Gastroesophageal sphincter (tissue), 4 donors: ENCODE results near the gene TTLL6. TPM values are rescaled to one million over a fixed set of nuclear protein-coding genes. Genes with fewer than 3 reads are reported as not detected.

Source experiments
- ATAC-seq: fragments of 150-250 bp; one replicate; pipeline ENCODE4 v1.9.1; 2016; ENCODE audit warnings: mild to moderate bottlenecking, moderate library complexity
- H3K27ac ChIP-seq, 4 donors: fragments of 200-600 bp; sonication (generic) in 3 of 4; 1 replicate in 3 of 4; 2 replicates in 1 of 4; pipeline ENCODE4 v1.5.1; 2016 to 2019
- H3K27me3 ChIP-seq: fragments of 200-600 bp; sonication (generic); one replicate; pipeline ENCODE4 v1.5.1; 2019
- H3K36me3 ChIP-seq, 2 donors: fragments of 200-600 bp; sonication (generic); one replicate each; pipeline ENCODE4 v1.5.1; 2019; ENCODE audit warnings: control low read depth in 1 of 2
- H3K4me1 ChIP-seq, 3 donors: fragments of 200-600 bp; sonication (generic); 1 replicate in 2 of 3; 2 replicates in 1 of 3; pipeline ENCODE4 v1.5.1; 2016 to 2019; ENCODE audit warnings: control low read depth in 2 of 3
- H3K4me3 ChIP-seq, 2 donors: fragments of 200-600 bp; sonication (generic); one replicate each; pipeline ENCODE4 v1.5.1; 2019; ENCODE audit warnings: mild to moderate bottlenecking in 1 of 2, moderate library complexity in 1 of 2
- H3K9me3 ChIP-seq, 3 donors: fragments of 200-600 bp; sonication (generic); one replicate each; pipeline ENCODE4 v1.5.1; 2017 to 2019; ENCODE audit warnings: control low read depth in 2 of 3
- CTCF ChIP-seq, 4 experiments: fragments of 200-600 bp in 2 of 4; fragments of 450-650 bp in 2 of 4; sonication (generic) in 1 of 4; IDR thresholded peaks; one replicate each; pipeline ENCODE4 v1.5.1; 2017 to 2019; ENCODE audit warnings: antibody characterized with exemption in 4 of 4, mild to moderate bottlenecking in 2 of 4, moderate library complexity in 2 of 4
- EP300 ChIP-seq: sonication (generic); formaldehyde crosslinking; IDR thresholded peaks from one replicate; pipeline ENCODE4 v1.6.1; 2017; ENCODE audit warnings: antibody characterized with exemption, mild to moderate bottlenecking
- POLR2A ChIP-seq, 2 donors: fragments of 450-650 bp; IDR thresholded peaks; one replicate each; pipeline ENCODE4 v1.6.1; 2017; ENCODE audit warnings: antibody characterized with exemption in 2 of 2, mild to moderate bottlenecking in 2 of 2, moderate library complexity in 1 of 2
- POLR2AphosphoS5 ChIP-seq: sonication (generic); formaldehyde crosslinking; IDR thresholded peaks from one replicate; pipeline ENCODE4 v1.6.1; 2017; ENCODE audit warnings: antibody characterized with exemption
- WGBS, 2 donors: methylation state at CpG; one replicate each; pipeline ENCODE4 v1.1.5; 2018; ENCODE audit warnings: low coverage in 1 of 2; 5-methylcytosine and 5-hydroxymethylcytosine counted together
- total RNA-seq, 4 donors: library from RNA; depleted of rRNA; stranded (reverse); fragments of >200 nt; gene quantifications; one replicate each; pipeline ENCODE4 v1.1.0, GENCODE V29; 2016

Gene TTLL6
- total RNA-seq, 4 donors from 2014 or later = not detected

- TF ChIP-seq POLR2A (IDR thresholded peaks at IDR 0.05) = no peak
- no peak for TF ChIP-seq EP300
- no peak for TF ChIP-seq CTCF (IDR thresholded peaks at IDR 0.05)
- no peak for TF ChIP-seq POLR2AphosphoS5
Measured at GRCh38 chr17:48756830-48757251, 60.2 kb downstream of the TTLL6 start.

GRCh38 chr17:48755356-48755755 is 61.7 kb downstream of the TTLL6 start:
- Histone ChIP-seq H3K9me3 (no peaks in the 10 kb centered on the region), H3K4me1 (peaks cover 0 to 30% (median 10%) of the 10 kb centered on the region in 3 donors), H3K36me3 (no peaks in the 10 kb centered on the region), H3K27ac (no peak overlapping the region), H3K4me3 (no peak overlapping the region), H3K27me3 (peaks cover 100% of the 10 kb centered on the region)
- no peak for TF ChIP-seq POLR2A (IDR thresholded peaks at IDR 0.05)
- TF ChIP-seq CTCF (IDR thresholded peaks at IDR 0.05) = no peak
- no peak for ATAC-seq
- WGBS, 2 donors = 13 to 29% methylated on average over 6 to 8 of the region's 8 CpGs

More at GRCh38 chr17:48756830-48757251, 60.2 kb downstream of the TTLL6 start:
- ATAC-seq = no peak
- Histone ChIP-seq H3K4me1 (peaks cover 0 to 30% (median 10%) of the 10 kb centered on the region in 3 donors), H3K9me3 (no peaks in the 10 kb centered on the region), H3K36me3 (no peaks in the 10 kb centered on the region), H3K27me3 (peaks cover 100% of the 10 kb centered on the region), H3K27ac (no peak overlapping the region), H3K4me3 (no peak overlapping the region)
- WGBS, 2 donors = 8 to 83% methylated on average over 1 to 2 of the region's 3 CpGs

- ATAC-seq = no peak
- H3K4me1 ChIP-seq = peaks cover 0 to 30% (median 10%) of the 10 kb centered on the region in 3 donors
- WGBS, 2 donors = 0 to 14% methylated on average over 1 of the region's 52 CpGs
- peaks cover 100% of the 10 kb centered on the region for H3K27me3 ChIP-seq
- no peaks in the 10 kb centered on the region for H3K9me3 ChIP-seq
- no peaks in the 10 kb centered on the region for H3K36me3 ChIP-seq
- TF ChIP-seq CTCF (IDR thresholded peaks at IDR 0.05) = no peak
- no peak for TF ChIP-seq EP300
- no peak for TF ChIP-seq POLR2A (IDR thresholded peaks at IDR 0.05)
- no peak for TF ChIP-seq POLR2AphosphoS5
- H3K4me3 ChIP-seq = no peak overlapping the region
- no peak overlapping the region for H3K27ac ChIP-seq
Measured at GRCh38 chr17:48754500-48755261, 62.3 kb downstream of the TTLL6 start.

- peaks cover 100% of the 10 kb centered on the region for H3K27me3 ChIP-seq
- ATAC-seq = no peak
- 0 to 16% methylated on average over 1 to 19 of the region's 22 CpGs for WGBS, 2 donors
Measured at GRCh38 chr17:48753794-48754499, 63.1 kb downstream of the TTLL6 start.

More at GRCh38 chr17:48753794-48754499, 63.1 kb downstream of the TTLL6 start:
- Histone ChIP-seq H3K36me3 (no peaks in the 10 kb centered on the region), H3K27ac (no peak overlapping the region), H3K4me1 (peaks cover 0 to 30% (median 10%) of the 10 kb centered on the region in 3 donors), H3K4me3 (no peak overlapping the region), H3K9me3 (no peaks in the 10 kb centered on the region)
- no peak for TF ChIP-seq POLR2A (IDR thresholded peaks at IDR 0.05)
- TF ChIP-seq CTCF (IDR thresholded peaks at IDR 0.05) = no peak
- TF ChIP-seq EP300 = no peak
- no peak for TF ChIP-seq POLR2AphosphoS5
